Mucosa of gallbladder (tissue), 1 donor: ENCODE results near the gene CHD2. TPM values are rescaled to one million over a fixed set of nuclear protein-coding genes. Genes with fewer than 3 reads are reported as not detected.
"Not testable (repeated sequence)": the region's sequence is repeated elsewhere in the genome, so short reads cannot be mapped to it uniquely, and the experiment has no call there.

ENCODE experiments used
- DNase-seq: peaks from one replicate; pipeline ENCODE4 v3.0.0-alpha.2; 2020; ENCODE audit warnings: low spot score
- total RNA-seq: library from RNA; stranded (reverse); gene quantifications from one replicate; pipeline ENCODE4 v1.2.1, GENCODE V29; 2021
- donor health status: DM: no; HTN: no; CAD: no.

CHD2 gene
- total RNA-seq, 1 donor from 2014 or later: 124 TPM

- DNase-seq: no peak
Observed at GRCh38 chr15:93048759-93049161, 148.6 kb downstream of the CHD2 start.

- no peak for DNase-seq
Observed at GRCh38 chr15:93049233-93049632, 149.1 kb downstream of the CHD2 start.

GRCh38 chr15:93049914-93050578 is 149.9 kb downstream of the CHD2 start:
- DNase-seq: no peak

GRCh38 chr15:93050648-93051047 is 150.5 kb downstream of the CHD2 start:
- DNase-seq: no peak

- DNase-seq: no peak
Observed at GRCh38 chr15:93051236-93052089, 151.3 kb downstream of the CHD2 start.

GRCh38 chr15:93052090-93052879 is 152.2 kb downstream of the CHD2 start:
- no peak for DNase-seq

- no peak for DNase-seq
Observed at GRCh38 chr15:93055211-93055610, 155.1 kb downstream of the CHD2 start.

GRCh38 chr15:93056836-93057235 is 156.7 kb downstream of the CHD2 start:
- no peak for DNase-seq

- DNase-seq: no peak
Observed at GRCh38 chr15:93057618-93058017, 157.5 kb downstream of the CHD2 start.

GRCh38 chr15:93058128-93058527 is 158.0 kb downstream of the CHD2 start:
- no peak for DNase-seq

- DNase-seq: no peak
Observed at GRCh38 chr15:93058904-93059427, 158.8 kb downstream of the CHD2 start.

- DNase-seq: no peak
Observed at GRCh38 chr15:93059442-93059841, 159.3 kb downstream of the CHD2 start.

GRCh38 chr15:93060336-93061248 is 160.5 kb downstream of the CHD2 start:
- no peak for DNase-seq

- not testable (repeated sequence) for DNase-seq
Observed at GRCh38 chr15:93062628-93063261, 162.6 kb downstream of the CHD2 start.

- DNase-seq: no peak
Observed at GRCh38 chr15:93063262-93063671, 163.1 kb downstream of the CHD2 start.

GRCh38 chr15:93063796-93064690 is 163.9 kb downstream of the CHD2 start:
- DNase-seq: no peak

GRCh38 chr15:93065641-93066045 is 165.5 kb downstream of the CHD2 start:
- DNase-seq: no peak

- no peak for DNase-seq
Observed at GRCh38 chr15:93066224-93066681, 166.1 kb downstream of the CHD2 start.
